ENCODE measurements around the gene AGER. TPM values are rescaled to one million over a fixed set of nuclear protein-coding genes. Genes with fewer than 3 reads are reported as not detected.
A peak's percentile ranks its signal among the peaks of the same experiment; 100 is the strongest.

The AGER gene
- total RNA-seq, 4 donors from 2014 or later, result 10.3 to 70.6 (median 36.8) TPM

- Histone ChIP-seq H3K4me3 (replicated peaks in 1 of 3) (peak within 1 kb of the TSS; percentile 51 to 92 (median 57)), H3K27ac (peak within 1 kb of the TSS; percentile 68 to 95 (median 95)), H3K27me3 (no peaks in the 10 kb centered on the region), H3K9me3 (no peaks in the 10 kb centered on the region), H3K36me3 (peaks cover 0 to 7% of the 10 kb centered on the region in 2 donors), H3K4me1 (peaks cover 25 to 26% of the 10 kb centered on the region in 2 donors)
- peak in 4 of 6 experiments; percentile 6 to 32 (median 27) for TF ChIP-seq CTCF (IDR thresholded peaks at IDR 0.05)
- peak in 1 of 2 donors; percentile 60 for TF ChIP-seq POLR2A (IDR thresholded peaks at IDR 0.05)
- 0 to 1% methylated on average over 46 to 49 of the region's 52 CpGs for WGBS, 2 donors
- intact Hi-C loops (cut with DNase I), result loop anchor here (5.0 to 10.0 kb wide), 2 partner anchors 37 to 109 kb away; no protein-coding TSS in a partner anchor
- peak; percentile 86 to 93 for DNase-seq
Measured at GRCh38 chr6:32153564-32154513, 30.2 kb downstream of the AGER start, which contains the start of gene PPT2. PPT2 (plus strand) TSS chr6:32154141; CDS start chr6:32154595, 454 bp downstream.

GRCh38 chr6:32152769-32153563, 31.1 kb downstream of the AGER start:
- WGBS, 2 donors, result 13 to 33% methylated on average over 35 of the region's 35 CpGs
- TF ChIP-seq CTCF (IDR thresholded peaks at IDR 0.05) (no peak), POLR2A (IDR thresholded peaks at IDR 0.05) (peak in 1 of 2 donors; percentile 40)
- peak overlapping the region in 2 of 3 donors; percentile 51 to 92 for H3K4me3 ChIP-seq (replicated peaks in 1 of 3)
- no peaks in the 10 kb centered on the region for H3K27me3 ChIP-seq
- H3K4me1 ChIP-seq, result peaks cover 25 to 26% of the 10 kb centered on the region in 2 donors
- H3K9me3 ChIP-seq, result no peaks in the 10 kb centered on the region
- intact Hi-C loops (cut with DNase I), result loop anchor here (5.0 to 10.0 kb wide), 2 partner anchors 36 to 108 kb away; no protein-coding TSS in a partner anchor
- peaks cover 0 to 7% of the 10 kb centered on the region in 2 donors for H3K36me3 ChIP-seq
- peak overlapping the region; percentile 68 to 95 (median 95) for H3K27ac ChIP-seq
- peak; percentile 87 to 89 for DNase-seq

- H3K36me3 ChIP-seq, result no peaks in the 10 kb centered on the region
- no peak for DNase-seq
- 25 to 35% methylated on average over 11 to 14 of the region's 24 CpGs for WGBS, 2 donors
Measured at GRCh38 chr6:32151863-32152768, 31.9 kb downstream of the AGER start, which contains the start of gene PRRT1. PRRT1 (minus strand) TSS chr6:32151939; CDS start chr6:32151827, 112 bp downstream.

More at GRCh38 chr6:32151863-32152768, 31.9 kb downstream of the AGER start, which contains the start of gene PRRT1:
- Histone ChIP-seq H3K4me1 (peaks cover 25 to 26% of the 10 kb centered on the region in 2 donors), H3K4me3 (replicated peaks in 1 of 3) (peak within 1 kb of the TSS in 1 of 3 donors; percentile 51), H3K9me3 (no peaks in the 10 kb centered on the region), H3K27ac (peak within 1 kb of the TSS; percentile 68 to 95 (median 95)), H3K27me3 (no peaks in the 10 kb centered on the region)
- TF ChIP-seq CTCF (IDR thresholded peaks at IDR 0.05) (no peak), POLR2A (IDR thresholded peaks at IDR 0.05) (no peak)
- intact Hi-C loops (cut with DNase I), result loop anchor here (5.0 to 10.0 kb wide), 2 partner anchors 35 to 107 kb away; no protein-coding TSS in a partner anchor
